Subcutaneous adipose tissue (tissue), 4 donors: ENCODE results near the gene ACTN4. TPM values are rescaled to one million over a fixed set of nuclear protein-coding genes. Genes with fewer than 3 reads are reported as not detected.

ENCODE experiments used
- total RNA-seq, 4 donors: library from RNA; depleted of rRNA; stranded (reverse); fragments of >200 nt; gene quantifications; one replicate each; pipeline ENCODE4 v1.1.0, GENCODE V29; 2016
- TF ChIP-seq, protein P1 (sequence below): fragments of 450-650 bp; IDR thresholded peaks from one replicate; pipeline ENCODE4 v1.5.1; 2016; ENCODE audit warnings: low read depth, mild to moderate bottlenecking, control low read depth, antibody characterized with exemption, moderate library complexity

The ACTN4 gene
- total RNA-seq, 4 donors from 2014 or later: 179 to 258 (median 186) TPM

DNA sequence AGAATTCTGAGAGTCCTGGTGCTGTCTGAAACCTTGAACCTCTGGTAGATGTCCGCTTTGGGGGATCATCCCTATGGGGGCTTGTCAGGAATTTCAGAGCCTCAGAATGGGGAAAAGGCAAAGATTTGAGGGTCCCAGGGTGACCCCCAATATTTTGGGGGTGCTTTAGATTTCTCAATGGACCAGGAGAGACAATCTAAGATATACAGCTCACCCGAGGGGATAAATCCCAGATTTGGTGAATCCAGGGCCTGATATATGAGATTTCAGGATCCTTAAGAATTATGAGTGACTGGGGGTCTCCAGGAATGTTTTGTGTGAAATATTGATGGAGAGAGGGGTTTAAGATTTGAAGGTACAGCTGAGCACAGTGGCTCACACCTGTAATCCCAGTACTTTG, 93.5 kb downstream of the ACTN4 start:
- TF ChIP-seq, protein P1, sequence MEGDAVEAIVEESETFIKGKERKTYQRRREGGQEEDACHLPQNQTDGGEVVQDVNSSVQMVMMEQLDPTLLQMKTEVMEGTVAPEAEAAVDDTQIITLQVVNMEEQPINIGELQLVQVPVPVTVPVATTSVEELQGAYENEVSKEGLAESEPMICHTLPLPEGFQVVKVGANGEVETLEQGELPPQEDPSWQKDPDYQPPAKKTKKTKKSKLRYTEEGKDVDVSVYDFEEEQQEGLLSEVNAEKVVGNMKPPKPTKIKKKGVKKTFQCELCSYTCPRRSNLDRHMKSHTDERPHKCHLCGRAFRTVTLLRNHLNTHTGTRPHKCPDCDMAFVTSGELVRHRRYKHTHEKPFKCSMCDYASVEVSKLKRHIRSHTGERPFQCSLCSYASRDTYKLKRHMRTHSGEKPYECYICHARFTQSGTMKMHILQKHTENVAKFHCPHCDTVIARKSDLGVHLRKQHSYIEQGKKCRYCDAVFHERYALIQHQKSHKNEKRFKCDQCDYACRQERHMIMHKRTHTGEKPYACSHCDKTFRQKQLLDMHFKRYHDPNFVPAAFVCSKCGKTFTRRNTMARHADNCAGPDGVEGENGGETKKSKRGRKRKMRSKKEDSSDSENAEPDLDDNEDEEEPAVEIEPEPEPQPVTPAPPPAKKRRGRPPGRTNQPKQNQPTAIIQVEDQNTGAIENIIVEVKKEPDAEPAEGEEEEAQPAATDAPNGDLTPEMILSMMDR: no peak

DNA sequence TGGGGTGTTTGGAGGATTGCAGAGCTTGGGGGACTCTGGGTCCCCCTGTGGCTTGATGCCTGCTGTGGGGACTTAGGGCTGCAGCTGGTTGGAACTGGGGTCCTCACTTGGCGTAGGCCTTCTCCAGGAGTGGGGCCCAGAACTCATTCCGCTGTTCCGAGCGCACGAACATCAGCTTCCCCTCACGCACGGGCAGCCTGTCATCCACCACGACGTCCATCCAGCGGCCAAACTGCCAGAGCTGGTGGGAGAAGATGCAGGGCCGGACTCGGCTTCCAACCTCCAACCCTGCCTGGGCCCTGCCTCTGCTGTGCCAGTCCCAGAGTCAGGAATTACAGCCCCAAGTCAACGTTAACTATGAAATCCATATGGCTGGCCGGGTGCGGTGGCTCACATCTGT, 94.2 kb downstream of the ACTN4 start:
- TF ChIP-seq, protein P1: no peak

DNA sequence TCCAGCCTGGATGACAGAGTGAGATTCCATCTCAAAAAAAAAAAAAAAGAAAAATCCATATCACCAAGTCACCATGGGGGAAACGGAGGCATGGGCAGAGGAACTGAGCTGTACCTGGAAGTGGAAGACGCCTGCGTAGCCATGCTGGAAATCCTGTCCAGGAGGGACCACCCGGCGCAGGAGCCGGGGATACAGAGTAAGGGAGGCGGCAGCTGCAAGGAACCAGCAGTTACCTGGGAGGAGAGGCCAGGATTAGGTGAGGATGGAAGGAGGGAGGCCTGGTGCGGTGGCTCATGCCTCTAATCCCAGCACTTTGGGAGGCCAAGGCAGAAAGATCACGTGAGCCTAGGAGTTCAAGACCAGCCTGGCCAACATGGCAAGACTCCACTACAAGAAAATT, 94.8 kb downstream of the ACTN4 start:
- TF ChIP-seq, protein P1: no peak

DNA sequence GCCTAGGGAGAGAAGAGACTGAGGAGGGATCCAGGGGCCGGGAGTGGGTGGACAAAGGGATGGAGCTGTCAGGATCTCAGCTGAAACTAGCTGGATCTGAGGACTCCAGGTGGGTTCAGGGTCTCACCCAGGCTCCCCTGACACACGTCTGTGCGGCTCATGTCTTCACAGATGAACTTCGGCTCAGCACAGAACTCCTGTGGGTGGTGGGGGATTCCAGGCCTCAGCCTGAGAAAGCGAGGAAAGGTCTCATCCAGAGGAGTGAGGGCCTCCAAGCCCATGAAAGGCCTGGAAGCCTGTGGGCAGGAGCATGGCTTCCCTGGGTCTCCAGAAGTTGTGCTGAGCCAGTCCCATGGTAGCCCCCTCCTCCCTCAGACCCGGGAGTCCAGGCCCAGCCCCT, 95.5 kb downstream of the ACTN4 start:
- TF ChIP-seq, protein P1: no peak

DNA sequence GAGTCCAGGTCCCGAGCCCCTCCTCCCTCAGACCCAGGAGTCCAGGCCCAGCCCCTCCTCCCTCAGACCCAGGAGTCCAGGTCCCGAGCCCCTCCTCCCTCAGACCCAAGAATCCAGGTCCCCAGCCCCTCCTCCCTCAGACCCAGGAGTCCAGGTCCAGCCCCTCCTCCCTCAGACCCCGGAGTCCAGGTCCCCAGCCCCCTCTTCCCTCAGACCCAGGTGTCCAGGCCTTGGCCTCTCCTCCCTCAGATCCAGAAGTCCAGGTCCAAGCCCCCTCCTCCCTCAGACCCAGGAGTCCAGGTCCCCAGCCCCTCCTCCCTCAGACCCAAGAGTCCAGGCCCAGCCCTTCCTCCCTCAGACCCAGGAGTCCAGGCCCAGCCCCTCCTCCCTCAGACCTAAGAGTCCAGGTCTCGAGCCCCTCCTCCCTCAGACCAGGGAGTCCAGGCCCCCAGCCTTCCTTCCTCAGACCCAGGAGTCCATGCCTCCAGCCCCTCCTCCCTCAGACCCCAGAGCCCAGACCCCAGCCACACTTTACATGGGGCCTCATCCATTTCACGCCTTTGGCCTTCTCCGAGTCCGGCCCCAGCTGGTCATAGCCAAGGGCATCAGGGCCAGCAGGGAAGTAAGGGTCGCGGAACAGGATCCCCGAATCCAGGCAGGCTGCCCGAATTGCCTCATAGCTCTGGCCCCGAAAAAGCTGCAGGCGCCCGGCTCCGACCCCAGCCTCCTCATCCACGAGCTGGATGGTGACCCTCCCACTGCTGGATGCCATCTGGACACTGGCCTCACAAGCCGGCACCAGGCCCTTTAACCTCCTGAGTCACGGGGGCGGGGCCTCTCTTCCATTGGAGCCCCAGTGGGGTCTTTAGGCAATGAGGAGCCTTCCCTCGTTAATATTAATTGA, 96.2 kb downstream of the ACTN4 start:
- TF ChIP-seq, protein P1: no peak

DNA sequence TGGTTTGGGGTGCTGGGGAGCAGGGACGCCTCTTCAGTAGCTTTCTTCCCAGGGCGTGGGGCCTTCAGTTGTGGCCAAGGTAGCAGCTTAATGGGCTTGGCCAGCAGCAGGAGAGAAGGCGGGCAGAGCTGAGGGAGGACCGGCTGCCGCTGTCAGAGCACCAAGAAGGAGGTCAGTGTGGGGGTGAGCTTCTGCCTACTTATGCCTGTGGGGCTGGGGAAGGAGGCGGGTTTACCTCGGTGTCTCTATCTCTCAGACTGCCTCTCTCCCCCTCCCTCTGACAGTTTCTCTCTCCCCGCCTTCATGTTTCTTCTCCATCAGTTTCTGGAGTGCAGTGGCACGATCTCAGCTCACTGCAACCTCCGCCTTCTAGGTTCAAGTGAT, 96.8 kb downstream of the ACTN4 start, which contains the start of gene CAPN12:
Gene CAPN12 (minus strand): TSS at position 177 of the 384 bp plus-strand sequence. CDS start 309 bp downstream, outside the sequence.
- TF ChIP-seq, protein P1: no peak

DNA sequence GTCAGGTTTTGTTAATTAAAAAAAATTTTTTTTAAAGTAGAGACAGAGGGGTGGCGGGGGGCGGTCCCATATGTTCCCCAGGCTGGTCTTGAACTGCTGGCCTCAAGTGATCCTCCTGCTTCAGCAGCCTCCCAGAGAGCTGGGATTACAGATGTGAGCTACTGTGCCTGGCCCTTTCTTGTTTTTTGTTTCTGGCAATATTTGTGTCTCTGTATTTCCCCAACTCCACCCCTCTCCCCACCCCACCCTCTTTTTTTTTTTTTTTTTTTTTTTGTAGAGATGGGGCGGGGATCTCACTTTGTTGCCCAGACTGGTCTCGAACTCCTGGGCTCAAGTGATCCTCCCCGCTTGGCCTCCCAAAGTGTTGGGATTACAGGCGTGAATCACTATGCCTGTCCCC, 97.4 kb downstream of the ACTN4 start:
- TF ChIP-seq, protein P1: no peak
